HEK293 (cell line): ENCODE data around the gene POLD1.
"Not testable (repeated sequence)": the region's sequence is repeated elsewhere in the genome, so short reads cannot be mapped to it uniquely, and the experiment has no call there.

ENCODE experiments used
- CTCF ChIA-PET: fragments of 350-600 bp; formaldehyde crosslinking; extraction: SDS; loops from one replicate; lab custom pipeline; 2021; ENCODE audit warnings: antibody characterized with exemption; lab: Yijun Ruan, JAX
- POLR2A ChIA-PET: fragments of 300-600 bp; formaldehyde crosslinking; extraction: SDS; loops from one replicate; lab custom pipeline; 2020; ENCODE audit warnings: antibody characterized with exemption, inconsistent platforms; lab: Yijun Ruan, JAX
- H3K27ac ChIP-seq: fragments of 200-500 bp; sonication (Bioruptor generic); 2 replicates; pipeline ENCODE4 v1.5.1; 2014; ENCODE audit warnings: low read depth, low read length, control low read depth, inconsistent platforms; ENCODE audit errors: extremely low read depth
- H3K36me3 ChIP-seq, 2 experiments: fragments of 200-500 bp in 1 of 2; sonication (Bioruptor generic) in 1 of 2; 1 replicate in 1 of 2; 2 replicates in 1 of 2; pipeline ENCODE4 v1.5.1; 2014 to 2017; ENCODE audit warnings: inconsistent platforms in 2 of 2, low read length in 2 of 2; ENCODE audit not compliant: control insufficient read depth in 2 of 2, insufficient read depth in 1 of 2
- H3K4me1 ChIP-seq: fragments of 200-500 bp; sonication (Bioruptor generic); 2 replicates; pipeline ENCODE4 v1.5.1; 2014; ENCODE audit warnings: mild to moderate bottlenecking, low read length, inconsistent platforms; ENCODE audit not compliant: control insufficient read depth, insufficient read depth
- H3K4me3 ChIP-seq: 2 replicates; pipeline ENCODE4 v1.5.1; 2011; ENCODE audit warnings: low read depth, mild to moderate bottlenecking, control low read depth, low read length, moderate library complexity
- H3K9me3 ChIP-seq: fragments of 200-500 bp; sonication (Bioruptor generic); 2 replicates; pipeline ENCODE4 v1.5.1; 2014; ENCODE audit warnings: low read depth, low read length, inconsistent platforms; ENCODE audit not compliant: control insufficient read depth, insufficient read depth
- EGR2 ChIP-seq: fragments of 450-650 bp; formaldehyde crosslinking; IDR thresholded peaks from 2 replicates; pipeline ENCODE4 v1.5.1; 2016; ENCODE audit warnings: low read depth, missing biosample characterization, missing genetic modification characterization
- WT1 ChIP-seq: fragments of 450-650 bp; formaldehyde crosslinking; IDR thresholded peaks from 2 replicates; pipeline ENCODE4 v1.5.1; 2016; ENCODE audit warnings: missing biosample characterization, missing genetic modification characterization
- ZBTB17 ChIP-seq: fragments of 450-650 bp; formaldehyde crosslinking; IDR thresholded peaks from 2 replicates; pipeline ENCODE4 v1.5.1; 2016; ENCODE audit warnings: missing biosample characterization, missing genetic modification characterization
- ZBTB48 ChIP-seq: fragments of 450-650 bp; formaldehyde crosslinking; IDR thresholded peaks from 2 replicates; pipeline ENCODE4 v1.5.1; 2016; ENCODE audit warnings: missing biosample characterization, missing genetic modification characterization
- ZBTB6 ChIP-seq: fragments of 450-650 bp; formaldehyde crosslinking; IDR thresholded peaks from 2 replicates; pipeline ENCODE4 v1.5.1; 2017; ENCODE audit warnings: missing biosample characterization, missing genetic modification characterization
- ZBTB8A ChIP-seq: fragments of 450-650 bp; formaldehyde crosslinking; IDR thresholded peaks from 2 replicates; pipeline ENCODE4 v1.5.1; 2016; ENCODE audit warnings: missing biosample characterization, missing genetic modification characterization
- ZFHX2 ChIP-seq: fragments of 450-650 bp; formaldehyde crosslinking; conservative IDR thresholded peaks from 2 replicates; pipeline ENCODE4 v1.5.1; 2016; ENCODE audit warnings: missing biosample characterization, missing genetic modification characterization
- ZNF148 ChIP-seq: fragments of 450-650 bp; formaldehyde crosslinking; IDR thresholded peaks from 2 replicates; pipeline ENCODE4 v1.5.0; 2017; ENCODE audit warnings: missing biosample characterization, missing genetic modification characterization, borderline replicate concordance
- ZNF169 ChIP-seq: fragments of 450-650 bp; formaldehyde crosslinking; IDR thresholded peaks from 2 replicates; pipeline ENCODE4 v1.5.1; 2016; ENCODE audit warnings: missing biosample characterization, missing genetic modification characterization
- ZNF248 ChIP-seq: fragments of 450-650 bp; formaldehyde crosslinking; IDR thresholded peaks from 2 replicates; pipeline ENCODE4 v1.5.1; 2017; ENCODE audit warnings: missing biosample characterization, missing genetic modification characterization
- ZNF366 ChIP-seq: fragments of 450-650 bp; formaldehyde crosslinking; conservative IDR thresholded peaks from 2 replicates; pipeline ENCODE4 v1.5.1; 2016; ENCODE audit warnings: missing biosample characterization, missing genetic modification characterization
- ZNF529 ChIP-seq: fragments of 450-650 bp; formaldehyde crosslinking; IDR thresholded peaks from 2 replicates; pipeline ENCODE4 v1.5.1; 2017; ENCODE audit warnings: missing genetic modification characterization, missing biosample characterization; ENCODE audit not compliant: insufficient replicate concordance
- ZNF544 ChIP-seq: fragments of 450-650 bp; formaldehyde crosslinking; IDR thresholded peaks from 2 replicates; pipeline ENCODE4 v1.5.0; 2017; ENCODE audit warnings: missing biosample characterization, missing genetic modification characterization
- ZNF623 ChIP-seq: fragments of 450-650 bp; formaldehyde crosslinking; IDR thresholded peaks from 2 replicates; pipeline ENCODE4 v1.5.1; 2016; ENCODE audit warnings: missing biosample characterization, missing genetic modification characterization

POLD1 gene

GRCh38 chr19:50439130-50439529 lies 55.0 kb downstream of the POLD1 start:
- H3K27ac ChIP-seq, CTCF ChIA-PET, H3K9me3 ChIP-seq, POLR2A ChIA-PET, H3K36me3 ChIP-seq, H3K4me1 ChIP-seq, H3K4me3 ChIP-seq: not testable (repeated sequence)
- TF ChIP-seq EGR2 (peak; percentile 95), ZFHX2 (tag by site-specific recombination) (peak; percentile 87)

GRCh38 chr19:50444059-50444458 lies 59.9 kb downstream of the POLD1 start:
- Histone ChIP-seq H3K27ac (no peak overlapping the region), H3K36me3 (no peaks in the 10 kb centered on the region), H3K9me3 (no peaks in the 10 kb centered on the region), H3K4me3 (no peak overlapping the region), H3K4me1 (no peaks in the 10 kb centered on the region)
- ChIA-PET POLR2A (no interaction called here), CTCF (interaction anchor here (1.2 kb wide), 1 partner anchor 17 kb away, joined by 4 read pairs; no protein-coding TSS in a partner anchor)
- peak; percentile 45; the same call in 1 of the 2 replicates for TF ChIP-seq ZNF544 (tag by site-specific recombination)
- TF ChIP-seq ZBTB8A: no peak
- TF ChIP-seq ZNF148 (tag by site-specific recombination): 0 out of 2 replicates have a peak, but pooled peaks have one; percentile 58
- no peak for TF ChIP-seq ZNF169 (tag by site-specific recombination)
- peak; percentile 68; the same call in 1 of the 2 replicates for TF ChIP-seq ZNF248 (tag by site-specific recombination)
- TF ChIP-seq ZBTB48 (tag by site-specific recombination): no peak
- peak; percentile 99 for TF ChIP-seq ZNF366
- peak; percentile 99 for TF ChIP-seq ZBTB17 (tag by site-specific recombination)

GRCh38 chr19:50447053-50447452 lies 62.9 kb downstream of the POLD1 start:
- CTCF ChIA-PET: interaction anchor here (1.9 kb wide), 1 partner anchor 14 kb away, joined by 11 read pairs; no protein-coding TSS in a partner anchor
- TF ChIP-seq ZBTB6 (no peak), ZNF529 (tag by site-specific recombination) (peak; percentile 97)
- POLR2A ChIA-PET: no interaction called here
- Histone ChIP-seq H3K9me3 (no peaks in the 10 kb centered on the region), H3K4me1 (no peaks in the 10 kb centered on the region), H3K36me3 (no peaks in the 10 kb centered on the region), H3K27ac (no peak overlapping the region), H3K4me3 (no peak overlapping the region)

- ChIA-PET CTCF (interaction anchor here (1.0 kb wide), 1 partner anchor 14 kb away, joined by 3 read pairs; no protein-coding TSS in a partner anchor), POLR2A (no interaction called here)
- no peaks in the 10 kb centered on the region for H3K4me1 ChIP-seq
- peak; percentile 74 for TF ChIP-seq ZNF623 (tag by site-specific recombination)
- TF ChIP-seq WT1 (tag by site-specific recombination): no peak
- H3K36me3 ChIP-seq: no peaks in the 10 kb centered on the region
- no peaks in the 10 kb centered on the region for H3K9me3 ChIP-seq
- H3K4me3 ChIP-seq: no peak overlapping the region
- H3K27ac ChIP-seq: no peak overlapping the region
These were observed 63.6 kb downstream of the POLD1 start for GRCh38 chr19:50447750-50448149.
